Measurements from ENCODE around the gene RXRB. TPM values are rescaled to one million over a fixed set of nuclear protein-coding genes. Genes with fewer than 3 reads are reported as not detected.

RXRB gene
- total RNA-seq, 2 experiments from 2014 or later: 40.9 to 41.4 TPM

DNA sequence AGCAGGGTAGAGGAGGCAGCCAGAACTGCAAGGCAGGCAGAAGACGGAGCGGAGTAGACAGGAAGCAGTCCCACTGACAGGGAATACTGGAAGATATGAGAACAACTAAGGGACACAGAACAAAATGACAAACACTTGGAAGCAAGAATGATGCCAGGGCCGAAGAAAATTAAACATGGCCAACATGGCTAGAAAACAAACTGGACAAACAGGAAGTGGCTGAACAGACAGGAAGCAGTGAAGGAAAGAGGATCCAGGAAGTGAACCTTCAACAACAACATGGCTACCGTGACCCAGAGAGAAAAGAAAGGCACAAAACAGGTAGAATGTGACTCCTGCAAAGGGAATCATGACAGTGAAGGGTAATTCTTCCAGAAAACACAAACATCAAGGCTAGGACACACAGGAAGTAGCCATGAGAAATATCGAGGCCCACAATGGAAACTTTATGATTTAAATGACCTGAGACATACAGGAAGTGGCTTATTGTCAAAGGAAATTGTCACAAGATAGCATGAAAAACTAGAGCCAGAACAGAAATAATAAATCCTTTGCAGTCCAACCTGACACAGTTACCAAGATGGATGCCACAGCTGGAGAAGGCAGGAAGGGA, 17.3 kb downstream of the RXRB start:
- intact Hi-C loops (cut with micrococcal nuclease): no loop called here
- H3K4me3 Mint-ChIP-seq: peak overlapping the region; percentile 14
- H3K9me3 Mint-ChIP-seq: peaks cover 13% of the 10 kb centered on the region
- no peak for DNase-seq
- peaks cover 18% of the 10 kb centered on the region for H3K4me1 Mint-ChIP-seq (ENCODE audit: low read depth)
- no peaks in the 10 kb centered on the region for H3K27me3 Mint-ChIP-seq
- peak overlapping the region; percentile 90 for H3K27ac Mint-ChIP-seq
- CTCF ChIA-PET: interaction anchor here (0.7 to 1.3 kb wide), 4 partner anchors 14 to 529 kb away, joined by 4 to 9 read pairs (median 6); no protein-coding TSS in a partner anchor
- peaks cover 13% of the 10 kb centered on the region for H3K36me3 Mint-ChIP-seq
- POLR2A ChIA-PET: interaction anchor here (0.7 to 1.2 kb wide), 2 partner anchors 17 to 22 kb away, joined by 3 read pairs; partner anchors contain the start of genes HSD17B8, RXRB and SLC39A7

GRCh38 chr6:33181141-33181540, 19.3 kb downstream of the RXRB start:
- Mint-ChIP-seq H3K9me3 (peaks cover 13% of the 10 kb centered on the region), H3K4me1 (ENCODE audit: low read depth) (peaks cover 18% of the 10 kb centered on the region), H3K4me3 (no peak overlapping the region), H3K27ac (no peak overlapping the region), H3K36me3 (peaks cover 13% of the 10 kb centered on the region), H3K27me3 (no peaks in the 10 kb centered on the region)
- POLR2A ChIA-PET: no interaction called here
- CTCF ChIA-PET: no interaction called here
- DNase-seq: no peak
- intact Hi-C loops (cut with micrococcal nuclease): no loop called here

DNA sequence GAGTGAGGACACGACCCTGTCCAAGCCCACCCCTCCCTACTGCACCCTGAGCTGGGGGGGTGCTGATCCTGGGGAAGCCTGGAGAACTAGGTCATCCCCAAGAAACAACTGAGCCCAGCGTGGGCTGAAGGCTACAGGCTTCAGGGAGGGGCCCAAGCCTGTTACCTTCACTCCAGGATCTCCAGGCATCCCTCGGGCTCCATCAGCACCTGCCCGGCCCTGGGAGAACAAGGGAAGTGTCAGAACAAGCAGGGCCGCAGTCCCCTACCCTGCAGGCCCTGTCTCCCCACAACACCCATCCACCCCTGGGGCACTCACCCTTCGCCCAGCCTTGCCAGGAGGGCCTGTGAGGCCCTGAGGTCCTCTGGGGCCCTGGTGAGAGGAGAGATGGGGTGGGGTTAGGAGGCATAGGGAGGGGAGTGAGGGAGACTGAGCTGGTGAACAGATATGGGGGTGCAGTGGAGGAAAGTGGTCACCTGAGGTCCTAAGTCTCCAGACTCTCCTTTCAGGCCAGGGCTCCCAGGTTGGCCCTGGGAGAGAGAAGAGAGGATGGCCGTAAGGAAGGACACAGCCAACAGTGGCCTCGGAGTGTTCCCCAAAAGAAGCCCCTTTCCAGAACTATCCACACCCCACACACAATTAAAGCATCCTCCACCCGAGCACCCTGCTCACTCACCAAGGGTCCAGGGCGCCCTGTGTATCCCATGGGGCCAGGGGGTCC, 21.6 kb downstream of the RXRB start:
- CTCF ChIA-PET: interaction anchor here (1.3 kb wide), 1 partner anchor 194 kb away, joined by 3 read pairs; no protein-coding TSS in a partner anchor
- H3K27ac Mint-ChIP-seq: no peak overlapping the region
- peaks cover 2% of the 10 kb centered on the region for H3K27me3 Mint-ChIP-seq
- no peak for DNase-seq
- H3K4me3 Mint-ChIP-seq: no peak overlapping the region
- peaks cover 13% of the 10 kb centered on the region for H3K9me3 Mint-ChIP-seq
- POLR2A ChIA-PET: no interaction called here
- intact Hi-C loops (cut with micrococcal nuclease): no loop called here
- peaks cover 14% of the 10 kb centered on the region for H3K4me1 Mint-ChIP-seq (ENCODE audit: low read depth)
- peaks cover 13% of the 10 kb centered on the region for H3K36me3 Mint-ChIP-seq

DNA sequence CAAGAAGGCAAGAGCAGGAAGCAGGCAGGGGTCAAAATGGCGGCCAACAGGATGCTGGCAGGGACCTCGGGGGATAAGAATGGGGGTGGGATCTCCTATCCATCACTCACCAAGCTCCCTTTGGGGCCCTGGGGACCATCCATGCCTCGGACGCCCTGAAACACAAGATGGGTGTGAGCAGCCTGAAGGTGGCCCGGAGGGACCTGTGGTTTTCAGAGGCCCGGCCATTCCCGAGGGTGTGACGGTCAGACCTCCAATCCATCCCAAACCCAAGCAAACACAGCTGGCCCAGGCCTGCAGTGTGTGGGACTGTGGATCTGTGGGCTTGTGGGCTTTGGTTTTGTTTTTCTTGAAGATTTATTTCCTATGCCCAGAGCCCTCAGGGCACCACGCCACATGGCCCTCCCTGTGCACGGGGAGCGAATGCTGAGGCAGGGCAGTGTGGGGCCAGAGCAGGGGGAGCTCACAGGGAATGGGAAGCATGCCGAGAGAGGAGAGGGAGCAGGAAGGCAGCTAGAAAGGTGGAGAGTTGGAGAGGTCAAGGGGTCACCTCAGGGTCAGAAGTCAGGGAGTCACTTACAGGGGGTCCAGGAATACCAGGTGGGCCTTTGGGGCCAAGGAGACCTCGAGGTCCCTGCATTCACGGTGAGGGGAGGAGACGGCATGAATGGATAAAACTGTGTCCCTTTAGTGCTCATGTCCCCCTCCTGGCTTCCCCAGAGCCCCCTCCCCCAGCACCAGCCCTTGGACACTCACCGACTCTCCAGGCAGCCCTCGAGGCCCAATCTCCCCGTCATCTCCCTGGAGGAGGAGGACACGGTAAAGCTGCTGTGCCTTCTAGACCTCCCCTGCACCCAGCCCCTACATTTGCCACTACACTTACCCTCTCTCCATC, 22.7 kb downstream of the RXRB start:
- no peak for DNase-seq
- ChIA-PET POLR2A (no interaction called here), CTCF (no interaction called here)
- Mint-ChIP-seq H3K36me3 (peaks cover 2% of the 10 kb centered on the region), H3K4me3 (no peak overlapping the region), H3K4me1 (ENCODE audit: low read depth) (peaks cover 2% of the 10 kb centered on the region), H3K27me3 (peaks cover 5% of the 10 kb centered on the region), H3K9me3 (peaks cover 2% of the 10 kb centered on the region), H3K27ac (no peak overlapping the region)
- intact Hi-C loops (cut with micrococcal nuclease): no loop called here

DNA sequence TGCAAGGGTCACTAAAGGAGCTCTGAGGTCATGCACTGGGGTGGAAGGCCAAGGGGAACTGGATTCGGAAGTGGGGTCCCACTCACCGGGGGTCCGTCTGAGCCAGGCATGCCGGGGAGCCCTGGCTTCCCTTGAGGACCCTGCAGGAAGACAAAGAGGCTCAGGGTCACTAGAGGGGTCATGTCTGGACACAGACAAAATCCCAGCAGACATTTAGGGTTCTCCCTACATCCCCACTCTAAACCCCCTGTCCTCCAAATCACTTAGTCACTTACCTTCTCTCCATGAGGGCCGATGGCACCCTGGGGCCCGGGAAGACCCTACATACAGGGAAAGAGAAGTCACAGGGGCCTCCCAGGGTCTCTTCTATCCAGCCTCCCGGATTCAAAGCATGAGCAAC, 23.6 kb downstream of the RXRB start:
- no peak for DNase-seq
- Mint-ChIP-seq H3K36me3 (no peaks in the 10 kb centered on the region), H3K4me1 (ENCODE audit: low read depth) (no peaks in the 10 kb centered on the region), H3K27ac (no peak overlapping the region), H3K4me3 (no peak overlapping the region), H3K9me3 (no peaks in the 10 kb centered on the region), H3K27me3 (peaks cover 7% of the 10 kb centered on the region)
- ChIA-PET POLR2A (no interaction called here), CTCF (no interaction called here)
- intact Hi-C loops (cut with micrococcal nuclease): no loop called here

- H3K4me3 Mint-ChIP-seq: no peak overlapping the region
- H3K27me3 Mint-ChIP-seq: peaks cover 7% of the 10 kb centered on the region
- H3K9me3 Mint-ChIP-seq: no peaks in the 10 kb centered on the region
- CTCF ChIA-PET: interaction anchor here (3.6 to 4.0 kb wide), 2 partner anchors 14 to 51 kb away, joined by 9 to 18 read pairs; no protein-coding TSS in a partner anchor
- H3K4me1 Mint-ChIP-seq (ENCODE audit: low read depth): no peaks in the 10 kb centered on the region
- intact Hi-C loops (cut with micrococcal nuclease): no loop called here
- no peak overlapping the region for H3K27ac Mint-ChIP-seq
- no peaks in the 10 kb centered on the region for H3K36me3 Mint-ChIP-seq
- no peak for DNase-seq
- POLR2A ChIA-PET: no interaction called here
Observed at GRCh38 chr6:33175436-33176069, 24.9 kb downstream of the RXRB start.

DNA sequence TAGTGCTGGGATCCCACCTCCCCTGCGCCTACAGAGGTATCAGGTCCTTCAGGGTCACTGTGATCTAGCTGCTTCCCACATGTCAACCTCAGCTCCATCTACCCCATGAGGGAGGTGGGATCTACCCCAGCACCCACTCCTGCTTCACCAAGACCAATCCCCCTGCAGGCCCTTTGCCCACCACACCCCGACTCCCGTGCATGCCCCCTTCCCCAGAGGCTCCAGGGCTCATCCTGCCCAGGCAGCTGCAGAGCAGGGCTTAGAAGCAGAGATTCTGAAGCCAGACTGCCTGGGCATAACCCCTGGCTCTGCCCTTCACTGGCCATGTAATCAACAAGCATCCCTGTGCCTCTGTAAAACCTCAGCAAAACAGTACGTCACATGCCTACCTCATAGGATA, 25.7 kb downstream of the RXRB start:
- intact Hi-C loops (cut with micrococcal nuclease): no loop called here
- no peak for DNase-seq
- CTCF ChIA-PET: interaction anchor here (1.1 to 4.0 kb wide), 3 partner anchors 13 to 74 kb away, joined by 4 to 18 read pairs (median 9); no protein-coding TSS in a partner anchor
- H3K36me3 Mint-ChIP-seq: no peaks in the 10 kb centered on the region
- H3K27me3 Mint-ChIP-seq: peaks cover 7% of the 10 kb centered on the region
- H3K27ac Mint-ChIP-seq: no peak overlapping the region
- no peaks in the 10 kb centered on the region for H3K9me3 Mint-ChIP-seq
- POLR2A ChIA-PET: no interaction called here
- H3K4me1 Mint-ChIP-seq (ENCODE audit: low read depth): no peaks in the 10 kb centered on the region
- no peak overlapping the region for H3K4me3 Mint-ChIP-seq

DNA sequence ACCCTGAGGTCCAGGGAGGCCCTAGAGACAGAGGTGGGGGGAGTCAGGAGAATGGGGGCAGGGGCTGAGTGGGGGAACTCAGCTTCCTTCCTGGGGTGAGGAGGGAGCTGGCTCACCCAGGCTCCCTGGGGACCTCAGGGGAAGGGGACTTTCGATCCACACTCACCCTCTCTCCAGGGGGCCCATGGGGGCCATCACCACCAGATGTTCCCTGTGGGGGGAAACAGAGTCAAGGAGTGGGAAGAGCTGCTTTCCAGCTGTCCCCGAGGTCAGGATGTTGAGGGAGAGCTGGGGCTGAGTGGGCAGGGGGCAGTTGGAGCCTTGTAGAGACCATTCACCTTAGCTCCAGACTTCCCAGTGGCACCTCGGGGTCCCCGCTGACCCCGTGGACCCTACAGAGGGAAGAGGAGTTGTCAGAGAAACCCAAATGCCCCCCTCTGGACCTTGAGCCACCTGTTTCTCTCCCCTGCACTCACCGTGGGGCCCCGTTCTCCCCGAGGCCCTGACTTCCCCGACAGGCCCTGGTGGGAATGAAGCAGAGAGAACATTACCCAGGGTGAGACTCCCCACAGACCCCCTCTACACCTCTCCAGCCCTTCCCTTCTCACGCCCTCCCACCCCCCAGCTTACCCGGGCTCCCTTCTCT, 26.8 kb downstream of the RXRB start:
- no peaks in the 10 kb centered on the region for H3K4me1 Mint-ChIP-seq (ENCODE audit: low read depth)
- no peak overlapping the region for H3K4me3 Mint-ChIP-seq
- no peaks in the 10 kb centered on the region for H3K9me3 Mint-ChIP-seq
- DNase-seq: no peak
- no peak overlapping the region for H3K27ac Mint-ChIP-seq
- intact Hi-C loops (cut with micrococcal nuclease): no loop called here
- ChIA-PET POLR2A (no interaction called here), CTCF (interaction anchor here (1.1 to 4.0 kb wide), 4 partner anchors 12 to 217 kb away, joined by 3 to 18 read pairs (median 6); no protein-coding TSS in a partner anchor)
- H3K36me3 Mint-ChIP-seq: no peaks in the 10 kb centered on the region
- H3K27me3 Mint-ChIP-seq: peaks cover 7% of the 10 kb centered on the region

DNA sequence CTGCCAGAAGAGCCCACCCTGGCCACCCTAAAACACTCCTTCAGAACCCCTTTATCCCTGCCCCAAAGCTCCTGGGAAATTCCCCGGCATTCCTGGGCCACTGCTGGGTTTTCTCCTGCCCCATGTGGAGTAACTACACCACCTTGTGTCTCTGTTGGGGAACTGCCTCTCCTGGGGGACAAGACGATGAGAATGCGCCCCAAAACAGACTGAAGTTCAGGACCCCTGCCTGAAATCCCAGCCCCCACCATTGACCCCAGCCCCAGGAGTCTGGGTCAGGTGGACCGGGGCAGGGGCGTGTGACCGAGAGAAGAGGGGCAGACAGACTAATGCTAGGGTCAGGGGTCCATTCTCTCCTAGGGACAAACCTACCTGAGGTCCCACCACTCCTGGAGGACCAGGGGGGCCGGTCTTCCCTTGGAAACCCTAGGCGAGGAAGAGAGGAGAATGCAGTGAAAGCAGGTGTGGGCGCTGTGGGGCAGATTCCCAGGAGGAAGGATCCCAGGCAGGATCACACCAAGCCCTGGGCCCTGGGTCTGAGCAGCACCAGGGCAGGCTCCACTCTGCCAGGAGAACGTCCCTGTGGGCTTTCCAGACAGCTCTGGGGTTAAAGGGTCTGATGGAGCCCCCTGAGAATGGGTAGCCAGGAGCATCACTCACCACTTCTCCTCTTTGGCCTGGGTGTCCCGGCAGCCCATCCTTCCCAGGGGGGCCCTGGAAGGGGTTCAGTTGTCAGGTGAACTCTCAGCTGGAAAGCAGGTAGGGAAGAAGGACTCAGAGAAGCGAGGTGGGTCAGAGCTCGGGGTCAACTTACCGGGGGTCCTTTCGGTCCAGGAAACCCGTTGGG, 27.6 kb downstream of the RXRB start:
- Mint-ChIP-seq H3K27ac (no peak overlapping the region), H3K36me3 (no peaks in the 10 kb centered on the region), H3K9me3 (no peaks in the 10 kb centered on the region), H3K4me3 (no peak overlapping the region), H3K27me3 (peaks cover 7% of the 10 kb centered on the region), H3K4me1 (ENCODE audit: low read depth) (no peaks in the 10 kb centered on the region)
- peak; percentile 15 for DNase-seq
- intact Hi-C loops (cut with micrococcal nuclease): no loop called here
- POLR2A ChIA-PET: no interaction called here
- CTCF ChIA-PET: interaction anchor here (0.7 to 4.0 kb wide), 5 partner anchors 12 to 218 kb away, joined by 3 to 18 read pairs (median 3); no protein-coding TSS in a partner anchor

DNA sequence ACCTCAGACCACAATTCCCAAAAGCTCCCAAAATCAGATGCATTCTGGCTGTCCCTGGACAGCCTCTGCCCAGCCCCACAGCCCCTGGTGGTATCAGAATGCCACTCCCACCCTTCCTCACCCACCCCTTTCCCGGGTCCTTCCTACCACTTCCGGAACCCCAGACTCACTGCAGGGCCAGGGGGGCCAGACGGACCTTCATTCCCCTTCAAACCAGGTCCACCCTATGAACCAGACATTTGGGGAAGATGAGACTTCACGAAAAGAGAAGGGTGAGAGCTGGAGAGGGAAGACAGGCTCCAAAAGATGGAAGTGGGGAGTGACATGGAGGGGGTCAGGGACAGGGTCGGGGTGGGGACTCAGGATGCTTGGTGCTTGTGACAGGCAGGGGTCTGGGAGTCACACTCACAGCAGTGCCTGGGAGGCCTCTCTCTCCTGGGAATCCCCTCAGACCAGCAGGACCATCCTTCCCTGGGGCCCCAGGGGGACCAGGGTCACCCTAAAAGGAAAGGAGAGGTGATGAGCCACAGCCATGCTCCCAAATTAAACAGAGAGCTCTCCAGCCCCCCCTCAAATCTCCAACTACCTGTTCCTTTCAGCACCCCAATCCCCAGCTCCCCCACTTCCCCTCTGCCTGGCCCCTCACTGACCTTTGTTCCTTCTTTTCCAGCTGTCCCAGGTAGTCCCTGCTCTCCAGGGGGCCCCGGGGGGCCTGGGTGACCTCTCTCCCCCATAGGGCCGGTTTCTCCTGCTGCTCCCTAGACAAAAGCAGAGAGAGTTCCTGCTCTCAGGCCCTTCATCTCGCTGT, 28.4 kb downstream of the RXRB start:
- H3K27me3 Mint-ChIP-seq: peaks cover 7% of the 10 kb centered on the region
- intact Hi-C loops (cut with micrococcal nuclease): no loop called here
- no peak overlapping the region for H3K27ac Mint-ChIP-seq
- no peak overlapping the region for H3K4me3 Mint-ChIP-seq
- ChIA-PET POLR2A (no interaction called here), CTCF (interaction anchor here (0.7 to 4.0 kb wide), 3 partner anchors 11 to 26 kb away, joined by 3 to 18 read pairs (median 3); no protein-coding TSS in a partner anchor)
- no peak for DNase-seq
- H3K4me1 Mint-ChIP-seq (ENCODE audit: low read depth): no peaks in the 10 kb centered on the region
- no peaks in the 10 kb centered on the region for H3K9me3 Mint-ChIP-seq
- no peaks in the 10 kb centered on the region for H3K36me3 Mint-ChIP-seq

Measured in activated CD4-positive, alpha-beta memory T cell treated with anti-CD3 and anti-CD28 coated beads for 36 hours (primary cell).